DND-41 (cell line): ENCODE measurements around the gene MEF2D.

ENCODE experiments used
- EZH2 ChIP-seq: IDR thresholded peaks from 3 replicates; pipeline ENCODE4 v1.6.1; 2012; ENCODE audit warnings: borderline replicate concordance, low read depth, mild to moderate bottlenecking, moderate library complexity, low read length, inconsistent platforms; ENCODE audit not compliant: severe bottlenecking
- TF ChIP-seq, protein P1 (sequence below): IDR thresholded peaks from 2 replicates; pipeline ENCODE4 v1.5.1; 2012; ENCODE audit warnings: borderline replicate concordance, low read length, moderate library complexity, mild to moderate bottlenecking; ENCODE audit not compliant: poor library complexity, severe bottlenecking; ENCODE audit errors: extremely low read depth

DNA sequence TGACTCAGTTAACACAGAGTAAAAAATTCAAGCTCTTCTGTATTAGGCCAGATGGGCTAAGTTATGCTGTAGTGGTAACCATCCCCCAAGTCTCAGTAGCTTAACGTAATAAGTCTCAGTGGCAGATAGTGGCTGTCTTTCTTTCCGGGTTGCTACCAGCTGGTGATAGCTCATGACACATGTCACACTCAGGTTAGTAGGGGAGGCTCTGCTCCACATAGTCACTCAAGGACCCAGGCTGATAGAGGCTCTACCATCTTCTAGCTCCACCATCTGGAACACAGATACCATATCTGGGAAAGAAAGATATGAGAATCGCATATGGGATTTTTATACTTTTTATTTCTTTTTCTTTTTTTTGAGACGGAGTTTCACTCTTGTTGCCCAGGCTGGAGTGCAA, 16.2 kb upstream of the MEF2D start:
- TF ChIP-seq EZH2 = no peak
- TF ChIP-seq, protein P1, sequence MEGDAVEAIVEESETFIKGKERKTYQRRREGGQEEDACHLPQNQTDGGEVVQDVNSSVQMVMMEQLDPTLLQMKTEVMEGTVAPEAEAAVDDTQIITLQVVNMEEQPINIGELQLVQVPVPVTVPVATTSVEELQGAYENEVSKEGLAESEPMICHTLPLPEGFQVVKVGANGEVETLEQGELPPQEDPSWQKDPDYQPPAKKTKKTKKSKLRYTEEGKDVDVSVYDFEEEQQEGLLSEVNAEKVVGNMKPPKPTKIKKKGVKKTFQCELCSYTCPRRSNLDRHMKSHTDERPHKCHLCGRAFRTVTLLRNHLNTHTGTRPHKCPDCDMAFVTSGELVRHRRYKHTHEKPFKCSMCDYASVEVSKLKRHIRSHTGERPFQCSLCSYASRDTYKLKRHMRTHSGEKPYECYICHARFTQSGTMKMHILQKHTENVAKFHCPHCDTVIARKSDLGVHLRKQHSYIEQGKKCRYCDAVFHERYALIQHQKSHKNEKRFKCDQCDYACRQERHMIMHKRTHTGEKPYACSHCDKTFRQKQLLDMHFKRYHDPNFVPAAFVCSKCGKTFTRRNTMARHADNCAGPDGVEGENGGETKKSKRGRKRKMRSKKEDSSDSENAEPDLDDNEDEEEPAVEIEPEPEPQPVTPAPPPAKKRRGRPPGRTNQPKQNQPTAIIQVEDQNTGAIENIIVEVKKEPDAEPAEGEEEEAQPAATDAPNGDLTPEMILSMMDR = no peak
